Ascending aorta (tissue), 2 donors: ENCODE data around the gene SCN1B. TPM values are rescaled to one million over a fixed set of nuclear protein-coding genes. Genes with fewer than 3 reads are reported as not detected.

Experiments
- DNase-seq, 2 donors: peaks; one replicate each; pipeline ENCODE4 v3.0.0-alpha.2; 2019; ENCODE audit warnings: low spot score in 2 of 2
- H3K27ac ChIP-seq, 2 donors: fragments of 200-600 bp; sonication (generic); one replicate each; pipeline ENCODE4 v1.5.1; 2016 to 2017; ENCODE audit warnings: mild to moderate bottlenecking in 1 of 2
- H3K27me3 ChIP-seq: fragments of 200-600 bp; sonication (generic); one replicate; pipeline ENCODE4 v1.5.1; 2017
- H3K36me3 ChIP-seq, 2 donors: fragments of 200-600 bp; sonication (generic); one replicate each; pipeline ENCODE4 v1.5.1; 2016
- H3K4me1 ChIP-seq, 2 donors: fragments of 200-600 bp; sonication (generic); one replicate each; pipeline ENCODE4 v1.5.1; 2016 to 2017; ENCODE audit warnings: mild to moderate bottlenecking in 1 of 2
- H3K4me3 ChIP-seq, 2 donors: fragments of 200-600 bp; sonication (generic); one replicate each; pipeline ENCODE4 v1.5.1; 2016 to 2017; ENCODE audit warnings: mild to moderate bottlenecking in 1 of 2
- H3K9me3 ChIP-seq, 2 donors: fragments of 200-600 bp; sonication (generic); one replicate each; pipeline ENCODE4 v1.5.1; 2016
- intact Hi-C: fragments of 100-400 bp; cut with DNase I; formaldehyde crosslinking; loops from one replicate; pipeline ENCODE4 v1.15.1; 2023
- total RNA-seq: library from RNA; depleted of rRNA; stranded (reverse); fragments of >200 nt; gene quantifications from one replicate; pipeline ENCODE4 v1.1.0, GENCODE V29; 2016
- TF ChIP-seq, protein P1 (sequence below), 3 experiments: fragments of 200-600 bp in 2 of 3; fragments of 450-650 bp in 1 of 3; sonication (generic) in 2 of 3; IDR thresholded peaks; one replicate each; pipeline ENCODE4 v1.5.1; 2016 to 2019; ENCODE audit warnings: antibody characterized with exemption in 3 of 3, mild to moderate bottlenecking in 1 of 3, moderate library complexity in 1 of 3

SCN1B gene
- total RNA-seq, 1 donor from 2014 or later, result 20.8 TPM

- Histone ChIP-seq H3K4me1 (no peaks in the 10 kb centered on the region), H3K36me3 (no peaks in the 10 kb centered on the region), H3K27me3 (no peaks in the 10 kb centered on the region), H3K9me3 (no peaks in the 10 kb centered on the region), H3K4me3 (no peak overlapping the region), H3K27ac (no peak overlapping the region)
- no peak for DNase-seq
- intact Hi-C loops, result no loop called here
- TF ChIP-seq, protein P1, sequence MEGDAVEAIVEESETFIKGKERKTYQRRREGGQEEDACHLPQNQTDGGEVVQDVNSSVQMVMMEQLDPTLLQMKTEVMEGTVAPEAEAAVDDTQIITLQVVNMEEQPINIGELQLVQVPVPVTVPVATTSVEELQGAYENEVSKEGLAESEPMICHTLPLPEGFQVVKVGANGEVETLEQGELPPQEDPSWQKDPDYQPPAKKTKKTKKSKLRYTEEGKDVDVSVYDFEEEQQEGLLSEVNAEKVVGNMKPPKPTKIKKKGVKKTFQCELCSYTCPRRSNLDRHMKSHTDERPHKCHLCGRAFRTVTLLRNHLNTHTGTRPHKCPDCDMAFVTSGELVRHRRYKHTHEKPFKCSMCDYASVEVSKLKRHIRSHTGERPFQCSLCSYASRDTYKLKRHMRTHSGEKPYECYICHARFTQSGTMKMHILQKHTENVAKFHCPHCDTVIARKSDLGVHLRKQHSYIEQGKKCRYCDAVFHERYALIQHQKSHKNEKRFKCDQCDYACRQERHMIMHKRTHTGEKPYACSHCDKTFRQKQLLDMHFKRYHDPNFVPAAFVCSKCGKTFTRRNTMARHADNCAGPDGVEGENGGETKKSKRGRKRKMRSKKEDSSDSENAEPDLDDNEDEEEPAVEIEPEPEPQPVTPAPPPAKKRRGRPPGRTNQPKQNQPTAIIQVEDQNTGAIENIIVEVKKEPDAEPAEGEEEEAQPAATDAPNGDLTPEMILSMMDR (IDR thresholded peaks at IDR 0.05), result no peak
Observed at GRCh38 chr19:35051796-35052195, 21.5 kb downstream of the SCN1B start.

DNA sequence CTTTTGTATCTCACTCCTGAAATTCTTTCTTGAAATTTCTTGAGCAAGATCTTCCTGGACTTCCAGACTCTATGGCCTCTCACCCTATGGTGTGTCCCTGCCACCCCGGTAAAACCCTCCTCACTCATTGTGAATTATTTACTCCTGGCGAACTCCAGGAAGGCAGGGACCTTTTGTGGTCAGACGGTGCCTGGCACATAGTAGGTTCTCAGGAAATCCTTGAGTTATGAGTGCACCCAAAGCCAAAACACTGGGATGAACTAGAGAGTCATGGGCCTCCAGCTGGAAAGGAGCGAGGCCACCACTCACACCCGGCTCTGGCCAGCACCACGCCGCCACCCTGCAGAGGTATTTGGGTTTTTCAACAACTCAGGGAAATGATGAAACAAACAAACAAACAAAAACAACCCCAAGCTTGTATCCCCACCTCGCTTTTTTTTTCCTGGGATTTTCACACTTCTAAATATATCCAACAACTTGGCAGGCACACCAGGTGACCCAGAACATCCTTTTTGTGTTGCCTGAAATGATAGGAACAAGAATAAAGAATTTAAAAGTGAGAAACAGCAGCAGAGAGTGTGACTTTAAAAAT lies 22.4 kb downstream of the SCN1B start:
- intact Hi-C loops, result no loop called here
- Histone ChIP-seq H3K27ac (no peak overlapping the region), H3K4me1 (no peaks in the 10 kb centered on the region), H3K9me3 (no peaks in the 10 kb centered on the region), H3K36me3 (no peaks in the 10 kb centered on the region), H3K4me3 (no peak overlapping the region), H3K27me3 (no peaks in the 10 kb centered on the region)
- no peak for DNase-seq
- TF ChIP-seq, protein P1 (IDR thresholded peaks at IDR 0.05), result no peak

DNA sequence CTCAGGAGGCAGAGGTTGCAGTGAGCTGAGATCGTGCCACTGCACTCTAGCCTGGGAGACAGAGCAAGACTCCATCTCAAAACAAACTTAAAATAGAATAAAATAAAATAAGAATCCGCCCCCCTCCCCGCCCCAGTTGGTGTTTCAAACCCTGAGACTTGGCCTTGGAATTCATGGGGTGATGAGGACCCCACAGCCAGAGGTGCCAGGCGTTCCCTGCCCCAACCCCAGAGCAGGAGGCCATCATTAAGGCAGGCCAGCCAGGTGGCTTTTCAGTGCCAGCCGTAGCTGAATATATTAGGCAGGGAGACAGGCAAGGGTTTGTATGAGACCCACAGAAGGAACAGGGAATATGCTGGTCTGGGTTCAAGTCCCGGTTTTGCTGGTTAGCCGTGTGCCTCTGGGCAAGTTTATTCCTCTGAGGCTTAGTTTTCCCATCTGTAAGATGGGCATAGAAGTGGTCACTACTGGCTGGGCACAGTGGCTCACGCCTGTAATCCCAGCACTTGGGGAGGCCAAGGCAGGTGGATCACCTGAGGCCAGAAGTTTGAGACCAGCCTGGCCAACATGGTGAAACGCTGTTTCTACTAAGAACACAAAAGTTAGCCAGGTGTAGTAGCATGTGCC lies 23.5 kb downstream of the SCN1B start:
- H3K4me1 ChIP-seq, result no peaks in the 10 kb centered on the region
- H3K27ac ChIP-seq, result no peak overlapping the region
- no peaks in the 10 kb centered on the region for H3K27me3 ChIP-seq
- no peak overlapping the region for H3K4me3 ChIP-seq
- TF ChIP-seq, protein P1 (IDR thresholded peaks at IDR 0.05), result no peak
- no peak for DNase-seq
- H3K36me3 ChIP-seq, result no peaks in the 10 kb centered on the region
- no peaks in the 10 kb centered on the region for H3K9me3 ChIP-seq
- intact Hi-C loops, result no loop called here

GRCh38 chr19:35054626-35055025 lies 24.4 kb downstream of the SCN1B start:
- Histone ChIP-seq H3K4me3 (no peak overlapping the region), H3K36me3 (no peaks in the 10 kb centered on the region), H3K27ac (no peak overlapping the region), H3K4me1 (no peaks in the 10 kb centered on the region), H3K27me3 (no peaks in the 10 kb centered on the region), H3K9me3 (no peaks in the 10 kb centered on the region)
- TF ChIP-seq, protein P1 (IDR thresholded peaks at IDR 0.05), result no peak
- DNase-seq, result no peak
- intact Hi-C loops, result no loop called here

DNA sequence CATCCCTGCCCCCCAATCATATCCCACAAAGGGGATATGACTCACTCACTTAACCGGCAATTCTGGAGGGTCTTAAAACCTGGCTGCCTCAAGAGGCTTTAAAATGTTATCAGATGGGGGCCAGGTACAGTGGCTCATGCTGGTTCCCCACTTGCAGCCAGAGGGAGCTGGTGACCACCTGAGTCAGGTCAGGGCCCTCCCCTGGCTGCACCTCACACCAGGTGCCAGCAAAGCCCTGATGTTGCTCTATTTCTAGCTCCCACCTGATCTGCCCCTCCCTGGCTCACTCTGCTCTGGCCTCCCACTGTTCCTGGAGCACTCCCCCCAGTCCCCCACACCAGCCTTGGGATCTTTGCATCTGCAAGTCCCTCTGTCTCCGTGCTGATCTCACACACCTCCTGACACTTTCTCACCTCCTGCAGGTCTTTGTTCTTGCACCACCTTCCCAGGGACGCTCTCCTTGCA lies 25.5 kb downstream of the SCN1B start:
- H3K4me3 ChIP-seq, result no peak overlapping the region
- no peak overlapping the region for H3K27ac ChIP-seq
- no peak for DNase-seq
- no peaks in the 10 kb centered on the region for H3K9me3 ChIP-seq
- H3K36me3 ChIP-seq, result no peaks in the 10 kb centered on the region
- no peaks in the 10 kb centered on the region for H3K4me1 ChIP-seq
- TF ChIP-seq, protein P1 (IDR thresholded peaks at IDR 0.05), result no peak
- H3K27me3 ChIP-seq, result no peaks in the 10 kb centered on the region
- intact Hi-C loops, result no loop called here
